A549 (cell line): ENCODE measurements around the gene ENO2. TPM values are rescaled to one million over a fixed set of nuclear protein-coding genes. Genes with fewer than 3 reads are reported as not detected.

ENCODE experiments used
- ATAC-seq, 2 experiments: fragments of 200-7000 bp in 1 of 2; fragments of >200 bp in 1 of 2; cut with Nextera tagmentation in 1 of 2; cut with Tn5 transposase in 1 of 2; 3 replicates each; pipeline versions ENCODE4 v1.8.0 to v1.9.1; 2018 to 2020; ENCODE audit warnings: mild to moderate bottlenecking in 1 of 2, moderate library complexity in 1 of 2
- CTCF ChIA-PET: fragments of 300-600 bp; sonication (Branson Sonifier 250); formaldehyde crosslinking; extraction: SDS; loops from one replicate; lab custom pipeline; 2021; ENCODE audit warnings: antibody characterized with exemption, inconsistent platforms; lab: Yijun Ruan, JAX
- POLR2A ChIA-PET: fragments of 350-600 bp; formaldehyde crosslinking; extraction: SDS; loops from one replicate; lab custom pipeline; 2021; ENCODE audit warnings: antibody characterized with exemption, inconsistent platforms; lab: Yijun Ruan, JAX
- DNase-seq, 2 experiments: peaks; one replicate each; pipeline versions ENCODE4 v3.0.0 to v3.0.0-alpha.2; 2011 to 2016; ENCODE audit warnings: low read depth in 1 of 2, low spot score in 1 of 2
- FAIRE-seq: peaks from 2 replicates; lab custom pipeline; 2011; peaks lifted over from hg19 to GRCh38; lab: Jason Lieb, UNC
- H3K27ac ChIP-seq, 2 experiments: fragments of >200 bp; sonication (Bioruptor Twin); formaldehyde crosslinking; 3 replicates each; pipeline ENCODE4 v1.5.1; 2016 to 2017
- H3K4me1 ChIP-seq: fragments of >200 bp; sonication (Bioruptor Twin); formaldehyde crosslinking; 3 replicates; pipeline ENCODE4 v1.6.1; 2016
- H3K4me2 ChIP-seq: fragments of >200 bp; sonication (Bioruptor Twin); formaldehyde crosslinking; 3 replicates; pipeline ENCODE4 v1.6.1; 2016
- H3K4me3 ChIP-seq: fragments of >200 bp; sonication (Bioruptor Twin); formaldehyde crosslinking; 3 replicates; pipeline ENCODE4 v1.5.1; 2016
- H3K9me3 ChIP-seq: fragments of >200 bp; sonication (Bioruptor Twin); formaldehyde crosslinking; 3 replicates; pipeline ENCODE4 v1.6.1; 2016
- BHLHE40 ChIP-seq: IDR thresholded peaks from 2 replicates; pipeline ENCODE4 v1.6.1; 2012; ENCODE audit warnings: low read depth, low read length, inconsistent platforms
- CBX8 ChIP-seq: fragments of 200-600 bp; sonication (generic); IDR thresholded peaks from 2 replicates; pipeline ENCODE4 v1.6.1; 2016
- CEBPB ChIP-seq, 2 experiments: fragments of >200 bp in 1 of 2; sonication (Bioruptor Twin) in 1 of 2; formaldehyde crosslinking in 1 of 2; IDR thresholded peaks; 2 replicates each; pipeline ENCODE4 v1.6.1; 2012 to 2016
- ESRRA ChIP-seq: fragments of 150-350 bp; IDR thresholded peaks from 2 replicates; pipeline ENCODE4 v1.6.1; 2014; ENCODE audit warnings: mild to moderate bottlenecking, low read length, borderline replicate concordance
- FOSB ChIP-seq: fragments of 250-450 bp; sonication (Bioruptor Pico); IDR thresholded peaks from 2 replicates; pipeline ENCODE4 v1.5.0; 2020; ENCODE audit warnings: mild to moderate bottlenecking, moderate library complexity
- FOSL2 ChIP-seq, 2 experiments: fragments of 450-650 bp in 1 of 2; fragments of >200 bp in 1 of 2; sonication (Bioruptor Twin) in 1 of 2; formaldehyde crosslinking; IDR thresholded peaks; 2 replicates each; pipeline versions ENCODE4 v1.5.0 to v1.6.1; 2016 to 2020; ENCODE audit warnings: mild to moderate bottlenecking in 1 of 2, moderate library complexity in 1 of 2
- GATA3 ChIP-seq: IDR thresholded peaks from 2 replicates; pipeline ENCODE4 v1.6.1; 2012; ENCODE audit warnings: borderline replicate concordance
- HOXA7 ChIP-seq: fragments of 250-450 bp; sonication (Bioruptor Pico); IDR thresholded peaks from 2 replicates; pipeline ENCODE4 v1.5.0; 2020; ENCODE audit warnings: mild to moderate bottlenecking, moderate library complexity
- KDM1A ChIP-seq: fragments of 200-600 bp; sonication (generic); IDR thresholded peaks from 2 replicates; pipeline ENCODE4 v1.6.1; 2016; ENCODE audit warnings: low read depth, mild to moderate bottlenecking
- PHF8 ChIP-seq: fragments of 200-600 bp; sonication (generic); IDR thresholded peaks from 2 replicates; pipeline ENCODE4 v1.6.1; 2016; ENCODE audit warnings: low read depth, mild to moderate bottlenecking, antibody characterized with exemption, moderate library complexity, borderline replicate concordance
- POLR2A ChIP-seq: IDR thresholded peaks from 2 replicates; pipeline ENCODE4 v1.6.1; 2012; ENCODE audit warnings: mild to moderate bottlenecking, low read length
- POLR2AphosphoS2 ChIP-seq: conservative IDR thresholded peaks from 2 replicates; pipeline ENCODE4 v1.6.1; 2012; ENCODE audit warnings: low read length, improper control_type of control experiment, inconsistent platforms
- RARB ChIP-seq: fragments of 250-450 bp; sonication (Bioruptor Pico); IDR thresholded peaks from 2 replicates; pipeline ENCODE4 v1.8.0; 2021; ENCODE audit warnings: mild to moderate bottlenecking, moderate library complexity
- RFX5 ChIP-seq: fragments of 450-650 bp; IDR thresholded peaks from 2 replicates; pipeline ENCODE4 v1.7.1; 2014; ENCODE audit warnings: antibody characterized with exemption, mild to moderate bottlenecking, moderate library complexity
- SREBF2 ChIP-seq: fragments of 450-650 bp; IDR thresholded peaks from 2 replicates; pipeline ENCODE4 v1.6.1; 2014; ENCODE audit warnings: mild to moderate bottlenecking, moderate library complexity
- TFCP2L1 ChIP-seq: fragments of 250-450 bp; sonication (Bioruptor Pico); IDR thresholded peaks from 2 replicates; pipeline ENCODE4 v1.5.0; 2021; ENCODE audit warnings: mild to moderate bottlenecking
- WGBS: methylation state at CpG from one replicate; pipeline ENCODE4 v1.1.6; 2017; ENCODE audit errors: missing lambda C conversion rate; 5-methylcytosine and 5-hydroxymethylcytosine counted together
- polyA plus RNA-seq, 4 experiments: library from polyadenylated mRNA; depleted of rRNA in 3 of 4; stranded (reverse); fragments of >200 nt; fragmentation: RNase III in 1 of 4; extraction: RNeasy Plus Mini Kit Qiagen cat#74134 plus additional on column Dnase treatment in 1 of 4; gene quantifications; 2 replicates in 3 of 4; 3 replicates in 1 of 4; pipeline ENCODE4 v1.2.3, GENCODE V29; 2011 to 2017
- TF ChIP-seq, protein P1 (sequence below): fragments of 450-650 bp; IDR thresholded peaks from 2 replicates; pipeline ENCODE4 v1.6.1; 2014; ENCODE audit warnings: antibody characterized with exemption
- TF ChIP-seq, protein P2 (sequence below): fragments of 250-450 bp; sonication (Bioruptor Pico); IDR thresholded peaks from 2 replicates; pipeline ENCODE4 v1.5.0; 2020; ENCODE audit warnings: low read depth, mild to moderate bottlenecking, moderate library complexity

Gene ENO2
- polyA plus RNA-seq, 2 of the 4 experiments (the other 2 are of a cell fraction), result 26.2 to 38.6 TPM

DNA sequence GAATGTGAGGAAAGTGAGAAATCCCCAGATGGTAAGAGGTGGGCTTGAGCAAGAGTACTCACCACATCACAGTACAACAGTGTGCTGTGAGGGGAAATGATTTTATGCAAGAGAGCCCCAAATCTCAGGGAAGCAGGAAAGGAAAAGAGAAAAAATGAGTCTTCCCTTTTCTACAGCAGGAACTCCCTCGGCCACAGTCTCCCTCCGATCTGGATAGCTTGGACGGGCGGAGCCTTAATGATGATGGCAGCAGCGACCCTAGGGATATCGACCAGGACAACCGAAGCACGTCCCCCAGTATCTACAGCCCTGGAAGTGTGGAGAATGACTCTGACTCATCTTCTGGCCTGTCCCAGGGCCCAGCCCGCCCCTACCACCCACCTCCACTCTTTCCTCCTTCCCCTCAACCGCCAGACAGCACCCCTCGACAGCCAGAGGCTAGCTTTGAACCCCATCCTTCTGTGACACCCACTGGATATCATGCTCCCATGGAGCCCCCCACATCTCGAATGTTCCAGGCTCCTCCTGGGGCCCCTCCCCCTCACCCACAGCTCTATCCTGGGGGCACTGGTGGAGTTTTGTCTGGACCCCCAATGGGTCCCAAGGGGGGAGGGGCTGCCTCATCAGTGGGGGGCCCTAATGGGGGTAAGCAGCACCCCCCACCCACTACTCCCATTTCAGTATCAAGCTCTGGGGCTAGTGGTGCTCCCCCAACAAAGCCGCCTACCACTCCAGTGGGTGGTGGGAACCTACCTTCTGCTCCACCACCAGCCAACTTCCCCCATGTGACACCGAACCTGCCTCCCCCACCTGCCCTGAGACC is 21.2 kb downstream of the ENO2 start:
- Histone ChIP-seq H3K4me1 (peaks cover 49% of the 10 kb centered on the region), H3K27ac (peak overlapping the region in 1 of 2 experiments; percentile 14; a peak in 2 of 6 replicates), H3K9me3 (no peaks in the 10 kb centered on the region), H3K4me3 (no peak overlapping the region), H3K4me2 (no peak overlapping the region)
- ATAC-seq, result no peak
- no peak for FAIRE-seq
- no peak for DNase-seq
- TF ChIP-seq KDM1A (no peak), BHLHE40 (no peak), POLR2A (no peak), CBX8 (no peak), TFCP2L1 (no peak), SREBF2 (no peak), GATA3 (no peak), RFX5 (no peak), PHF8 (no peak), ESRRA (no peak), FOSB (CRISPR knock-in tag) (no peak)
- TF ChIP-seq, protein P1, sequence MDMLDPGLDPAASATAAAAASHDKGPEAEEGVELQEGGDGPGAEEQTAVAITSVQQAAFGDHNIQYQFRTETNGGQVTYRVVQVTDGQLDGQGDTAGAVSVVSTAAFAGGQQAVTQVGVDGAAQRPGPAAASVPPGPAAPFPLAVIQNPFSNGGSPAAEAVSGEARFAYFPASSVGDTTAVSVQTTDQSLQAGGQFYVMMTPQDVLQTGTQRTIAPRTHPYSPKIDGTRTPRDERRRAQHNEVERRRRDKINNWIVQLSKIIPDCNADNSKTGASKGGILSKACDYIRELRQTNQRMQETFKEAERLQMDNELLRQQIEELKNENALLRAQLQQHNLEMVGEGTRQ, result no peak
- ChIA-PET POLR2A (interaction anchor here (0.6 to 3.8 kb wide), 2 partner anchors 7 to 10 kb away, joined by 3 to 44 read pairs; partner anchors contain the start of gene ATN1), CTCF (interaction anchor here (1.4 to 22.6 kb wide), 5 partner anchors 7 to 72 kb away, joined by 4 to 370 read pairs (median 183); partner anchors contain the start of genes ATN1, C12orf57, PTPN6 and RNU7-1)
- 86% methylated on average over 14 of the region's 14 CpGs for WGBS

DNA sequence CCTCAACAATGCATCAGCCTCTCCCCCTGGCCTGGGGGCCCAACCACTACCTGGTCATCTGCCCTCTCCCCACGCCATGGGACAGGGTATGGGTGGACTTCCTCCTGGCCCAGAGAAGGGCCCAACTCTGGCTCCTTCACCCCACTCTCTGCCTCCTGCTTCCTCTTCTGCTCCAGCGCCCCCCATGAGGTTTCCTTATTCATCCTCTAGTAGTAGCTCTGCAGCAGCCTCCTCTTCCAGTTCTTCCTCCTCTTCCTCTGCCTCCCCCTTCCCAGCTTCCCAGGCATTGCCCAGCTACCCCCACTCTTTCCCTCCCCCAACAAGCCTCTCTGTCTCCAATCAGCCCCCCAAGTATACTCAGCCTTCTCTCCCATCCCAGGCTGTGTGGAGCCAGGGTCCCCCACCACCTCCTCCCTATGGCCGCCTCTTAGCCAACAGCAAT is 21.8 kb downstream of the ENO2 start:
- no peak for ATAC-seq

DNA sequence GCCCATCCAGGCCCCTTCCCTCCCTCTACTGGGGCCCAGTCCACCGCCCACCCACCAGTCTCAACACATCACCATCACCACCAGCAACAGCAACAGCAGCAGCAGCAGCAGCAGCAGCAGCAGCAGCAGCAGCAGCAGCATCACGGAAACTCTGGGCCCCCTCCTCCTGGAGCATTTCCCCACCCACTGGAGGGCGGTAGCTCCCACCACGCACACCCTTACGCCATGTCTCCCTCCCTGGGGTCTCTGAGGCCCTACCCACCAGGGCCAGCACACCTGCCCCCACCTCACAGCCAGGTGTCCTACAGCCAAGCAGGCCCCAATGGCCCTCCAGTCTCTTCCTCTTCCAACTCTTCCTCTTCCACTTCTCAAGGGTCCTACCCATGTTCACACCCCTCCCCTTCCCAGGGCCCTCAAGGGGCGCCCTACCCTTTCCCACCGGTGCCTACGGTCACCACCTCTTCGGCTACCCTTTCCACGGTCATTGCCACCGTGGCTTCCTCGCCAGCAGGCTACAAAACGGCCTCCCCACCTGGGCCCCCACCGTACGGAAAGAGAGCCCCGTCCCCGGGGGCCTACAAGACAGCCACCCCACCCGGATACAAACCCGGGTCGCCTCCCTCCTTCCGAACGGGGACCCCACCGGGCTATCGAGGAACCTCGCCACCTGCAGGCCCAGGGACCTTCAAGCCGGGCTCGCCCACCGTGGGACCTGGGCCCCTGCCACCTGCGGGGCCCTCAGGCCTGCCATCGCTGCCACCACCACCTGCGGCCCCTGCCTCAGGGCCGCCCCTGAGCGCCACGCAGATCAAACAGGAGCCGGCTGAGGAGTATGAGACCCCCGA is 22.5 kb downstream of the ENO2 start:
- no peak for FAIRE-seq
- peak in 1 of 2 experiments; percentile 3; a peak in 3 of 6 replicates for ATAC-seq
- Histone ChIP-seq H3K4me1 (peaks cover 48% of the 10 kb centered on the region), H3K27ac (peak overlapping the region; percentile 81 to 92), H3K9me3 (no peaks in the 10 kb centered on the region), H3K4me3 (peak overlapping the region; percentile 49), H3K4me2 (peak overlapping the region; percentile 73)
- 86% methylated on average over 19 of the region's 36 CpGs for WGBS
- TF ChIP-seq RARB (CRISPR knock-in tag), result no peak
- TF ChIP-seq ESRRA, result no peak
- TF ChIP-seq HOXA7 (CRISPR knock-in tag), result no peak
- TF ChIP-seq BHLHE40, result no peak
- TF ChIP-seq CEBPB (IDR thresholded peaks at IDR 0.05), result no peak
- DNase-seq, result no peak
- CTCF ChIA-PET, result interaction anchor here (0.9 to 22.6 kb wide), 12 partner anchors 5 to 171 kb away, joined by 3 to 370 read pairs (median 17); partner anchors contain the start of genes ATN1, C12orf57, PTPN6 and RNU7-1
- POLR2A ChIA-PET, result interaction anchor here (1.2 to 3.8 kb wide), 4 partner anchors 11 to 69 kb away, joined by 4 to 44 read pairs (median 8); partner anchors contain the start of genes SPSB2 and TPI1

More for the DNA sequence above, 21.8 kb downstream of the ENO2 start:
- CTCF ChIA-PET, result interaction anchor here (1.4 to 22.6 kb wide), 4 partner anchors 6 to 72 kb away, joined by 4 to 370 read pairs (median 276); partner anchors contain the start of genes ATN1, C12orf57, PTPN6 and RNU7-1
- POLR2A ChIA-PET, result interaction anchor here (0.6 to 3.8 kb wide), 2 partner anchors 8 to 11 kb away, joined by 3 to 44 read pairs; partner anchors contain the start of gene ATN1
- WGBS, result 96% methylated on average over 3 of the region's 3 CpGs
- FAIRE-seq (no peak), DNase-seq (no peak)
- no peaks in the 10 kb centered on the region for H3K9me3 ChIP-seq
- no peak overlapping the region for H3K4me3 ChIP-seq
- H3K4me2 ChIP-seq, result no peak overlapping the region
- no peak for TF ChIP-seq FOSL2 (IDR thresholded peaks at IDR 0.05)
- TF ChIP-seq FOSL2 (CRISPR knock-in tag; IDR thresholded peaks at IDR 0.05), result no peak
- TF ChIP-seq, protein P2, sequence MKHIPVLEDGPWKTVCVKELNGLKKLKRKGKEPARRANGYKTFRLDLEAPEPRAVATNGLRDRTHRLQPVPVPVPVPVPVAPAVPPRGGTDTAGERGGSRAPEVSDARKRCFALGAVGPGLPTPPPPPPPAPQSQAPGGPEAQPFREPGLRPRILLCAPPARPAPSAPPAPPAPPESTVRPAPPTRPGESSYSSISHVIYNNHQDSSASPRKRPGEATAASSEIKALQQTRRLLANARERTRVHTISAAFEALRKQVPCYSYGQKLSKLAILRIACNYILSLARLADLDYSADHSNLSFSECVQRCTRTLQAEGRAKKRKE (CRISPR knock-in tag), result no peak
- TF ChIP-seq POLR2AphosphoS2, result no peak
- TF ChIP-seq, protein P1, result no peak
- TF ChIP-seq, all 56 proteins: peak for 0
- Histone ChIP-seq H3K27ac (peak overlapping the region in 1 of 2 experiments; percentile 14; a peak in 2 of 6 replicates), H3K4me1 (peaks cover 45% of the 10 kb centered on the region)
